ENCODE results near the gene PCDHGC4.
A peak's percentile ranks its signal among the peaks of the same experiment; 100 is the strongest.

The PCDHGC4 gene

DNA sequence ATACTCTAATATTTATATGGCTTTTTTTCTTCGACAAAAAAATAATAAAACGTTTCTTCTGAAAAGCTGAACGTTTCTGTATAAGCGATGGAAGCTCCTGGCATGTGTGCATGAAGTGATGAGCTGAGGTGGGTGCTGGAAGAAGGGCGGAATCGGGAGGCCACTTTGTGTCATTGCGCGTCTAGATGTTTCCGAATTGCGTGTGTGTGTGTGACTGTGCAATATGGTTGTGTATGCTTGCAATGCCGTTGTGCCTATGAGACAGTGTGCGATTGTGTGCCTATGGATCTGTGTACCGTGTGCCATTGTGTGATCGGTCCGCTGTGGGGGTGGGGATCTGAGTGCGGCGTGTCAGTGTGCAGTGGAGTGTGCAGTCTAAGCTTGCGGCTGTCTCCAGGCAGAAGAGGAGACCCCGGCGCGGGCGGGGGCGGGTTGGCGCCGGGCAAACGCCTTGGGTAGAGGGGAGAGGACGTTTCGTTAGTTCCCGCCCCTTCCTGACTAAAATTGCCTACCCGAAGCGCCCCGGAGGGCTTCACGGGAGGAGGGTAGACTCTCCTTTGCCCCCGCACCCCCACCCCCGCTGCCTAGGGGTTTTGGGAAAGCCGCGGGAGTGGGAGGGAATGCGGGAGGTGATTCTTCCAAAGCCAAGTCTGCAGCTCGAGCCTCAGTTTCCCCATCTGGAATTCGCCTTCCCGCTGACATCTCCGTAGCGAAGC lies 28.2 kb downstream of the PCDHGC4 start:
- DNase-seq = no peak

DNA sequence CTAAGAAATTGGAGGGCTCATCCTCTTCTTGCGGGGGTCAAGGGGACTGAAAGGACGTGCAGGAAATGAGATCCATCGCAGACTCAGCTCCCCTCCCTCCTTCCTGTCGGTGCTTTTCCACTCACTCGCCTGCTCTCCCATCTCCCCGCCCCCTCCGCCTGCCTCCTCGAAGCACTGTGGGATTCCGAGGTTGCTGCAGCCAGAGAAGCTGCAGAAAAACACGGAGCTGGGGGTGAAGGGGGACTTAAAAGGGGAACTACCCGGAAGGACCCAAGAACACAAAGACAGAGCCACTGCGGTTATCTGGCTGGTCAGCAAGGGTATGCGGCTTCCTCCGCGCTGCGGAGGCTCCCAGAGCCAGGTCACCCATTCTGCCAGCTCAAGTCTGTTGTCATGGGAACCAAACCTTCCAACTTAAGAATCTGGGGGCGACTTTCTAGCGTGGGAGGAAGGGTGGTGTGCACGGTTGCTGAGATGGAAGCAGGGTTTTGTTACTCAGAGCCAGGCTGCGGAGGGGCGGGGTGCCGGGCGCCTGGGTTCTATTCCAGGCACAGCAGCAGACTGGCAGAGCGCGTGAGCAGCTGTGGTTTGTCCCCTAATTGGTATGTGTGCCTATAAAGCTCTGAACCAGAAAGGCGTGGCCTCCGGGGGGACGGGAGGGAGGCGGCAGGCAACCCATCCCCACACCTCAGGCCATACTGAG lies 28.9 kb downstream of the PCDHGC4 start:
- peak; percentile 71 for DNase-seq

DNA sequence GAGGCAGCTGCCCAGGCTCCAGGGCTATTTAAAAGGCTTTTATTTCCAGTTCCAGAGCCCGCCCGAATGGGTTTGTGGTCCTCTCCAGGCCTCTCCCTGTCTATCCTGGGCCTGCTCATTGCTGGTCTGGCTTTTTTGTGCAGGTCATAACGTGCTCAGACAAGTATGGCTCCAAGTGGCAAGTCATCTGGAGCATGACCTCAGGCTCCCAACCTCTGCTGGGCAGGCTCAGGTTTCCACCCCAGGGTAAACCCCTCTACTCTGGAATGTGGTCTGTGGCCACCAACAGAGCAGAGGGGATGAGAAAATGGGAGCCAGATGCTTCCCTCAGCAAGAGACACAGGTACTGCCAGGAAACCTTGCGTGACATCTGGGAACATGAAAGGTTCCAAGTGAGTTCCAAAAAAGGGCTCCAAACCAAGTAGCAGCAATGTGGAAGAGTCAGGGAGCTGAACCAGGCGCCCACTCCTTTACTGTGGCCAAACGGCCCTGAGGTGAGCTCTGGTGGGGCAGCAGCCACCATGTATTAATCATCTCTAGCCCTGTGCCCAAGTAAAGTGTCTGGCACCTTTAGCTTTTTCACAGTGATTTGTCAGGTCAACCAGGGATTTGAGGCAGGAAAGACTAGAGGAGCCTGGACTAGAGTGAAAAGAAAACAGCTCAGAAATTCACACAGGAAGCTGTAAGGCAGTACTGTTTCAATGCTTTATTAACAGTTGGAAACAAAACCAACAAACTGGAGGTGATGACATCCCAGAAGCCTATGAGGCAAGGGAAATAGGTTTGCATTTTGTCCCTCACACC lies 29.7 kb downstream of the PCDHGC4 start:
- peak; percentile 44 for DNase-seq

DNA sequence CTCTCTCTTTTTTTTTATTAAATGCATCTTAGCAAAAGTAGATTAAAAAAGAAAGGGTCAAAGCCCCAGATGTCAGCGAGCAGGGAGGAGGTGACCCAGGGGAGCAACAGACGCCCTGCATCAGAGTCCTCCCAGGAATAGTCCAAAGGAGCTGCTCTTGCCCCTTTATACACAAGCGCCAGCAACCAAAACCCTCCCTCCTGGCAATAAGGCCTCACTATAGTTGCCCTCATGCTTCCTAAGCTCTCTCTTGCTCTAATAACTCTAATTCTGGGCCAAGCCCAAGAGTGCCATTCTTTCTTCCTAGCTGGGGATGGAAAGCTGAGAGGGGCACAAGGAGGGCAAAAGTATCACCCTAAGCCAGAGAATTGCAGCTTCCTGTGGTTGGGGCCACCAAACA lies 30.3 kb downstream of the PCDHGC4 start:
- DNase-seq = no peak

DNA sequence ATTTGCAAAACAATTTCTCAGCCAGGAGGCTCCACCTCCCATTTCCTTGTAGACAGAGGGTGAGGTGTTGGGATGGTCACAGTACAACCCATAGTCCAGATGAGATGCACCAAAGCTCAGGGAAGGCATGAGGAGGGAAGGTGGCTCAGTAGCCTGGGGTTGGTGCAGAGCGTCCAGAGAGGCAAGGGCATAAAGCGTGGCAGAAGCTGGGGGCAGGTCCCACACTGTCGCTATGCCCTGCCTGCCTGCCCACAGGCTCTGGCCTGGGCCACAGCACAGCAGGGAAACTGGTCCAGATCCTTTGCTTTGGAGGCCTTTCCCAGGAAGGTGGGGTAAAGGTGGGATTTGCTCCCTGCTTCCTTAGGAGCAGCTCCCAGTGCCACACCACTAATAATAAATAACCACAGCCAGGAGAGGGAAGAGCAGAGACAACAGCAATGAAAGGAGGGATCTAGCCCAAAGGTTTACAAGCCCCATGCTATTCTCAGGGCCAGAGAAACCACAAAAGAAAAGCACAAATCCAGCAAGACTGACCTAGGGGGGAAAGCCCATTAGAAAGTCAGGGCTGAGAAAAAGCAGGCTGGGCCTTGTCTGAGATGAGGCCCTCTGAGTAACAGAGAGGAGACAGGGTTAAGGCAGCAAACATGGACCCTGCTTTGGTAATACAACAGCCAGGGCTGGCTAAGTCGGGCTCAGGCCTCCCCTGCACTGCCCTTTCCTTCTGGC lies 31.3 kb downstream of the PCDHGC4 start:
- DNase-seq = no peak

DNA sequence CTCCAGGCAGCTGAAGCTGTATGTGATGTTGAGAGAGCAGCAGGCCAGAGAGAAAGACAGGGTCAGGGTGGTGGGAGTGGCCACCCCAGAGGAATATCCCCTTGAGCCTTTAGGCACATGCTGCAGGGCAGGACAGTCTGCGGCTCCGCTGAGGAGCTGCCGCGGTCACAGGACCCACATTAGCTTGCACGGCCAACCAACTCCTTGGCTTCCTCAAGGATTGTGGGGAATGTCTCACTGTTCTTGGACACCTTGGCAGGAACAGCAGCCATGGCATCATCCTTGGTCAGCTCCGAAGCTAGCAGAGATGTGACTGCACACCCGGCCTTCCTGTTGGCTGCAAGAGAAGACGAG lies 31.8 kb downstream of the PCDHGC4 start:
- no peak for DNase-seq

DNA sequence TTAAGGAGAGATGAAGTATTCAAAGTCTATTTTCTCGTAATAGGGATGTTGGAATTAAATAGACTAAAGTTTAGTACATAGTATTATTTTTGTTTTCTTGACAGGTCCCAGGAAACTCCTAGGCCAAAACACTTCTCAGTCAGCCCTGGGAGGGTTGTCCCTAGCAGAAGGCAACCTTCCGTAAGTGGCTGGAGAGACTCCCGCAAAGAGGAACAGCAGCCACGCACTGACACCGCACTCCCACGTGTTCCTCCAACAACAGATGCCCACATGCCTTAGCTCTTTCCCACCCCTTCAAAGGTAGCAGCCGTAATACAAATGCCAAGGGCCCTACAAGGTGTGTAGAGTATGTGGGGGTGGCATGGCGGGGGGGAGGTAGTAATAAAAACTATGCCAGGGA lies 32.5 kb downstream of the PCDHGC4 start:
- no peak for DNase-seq

DNA sequence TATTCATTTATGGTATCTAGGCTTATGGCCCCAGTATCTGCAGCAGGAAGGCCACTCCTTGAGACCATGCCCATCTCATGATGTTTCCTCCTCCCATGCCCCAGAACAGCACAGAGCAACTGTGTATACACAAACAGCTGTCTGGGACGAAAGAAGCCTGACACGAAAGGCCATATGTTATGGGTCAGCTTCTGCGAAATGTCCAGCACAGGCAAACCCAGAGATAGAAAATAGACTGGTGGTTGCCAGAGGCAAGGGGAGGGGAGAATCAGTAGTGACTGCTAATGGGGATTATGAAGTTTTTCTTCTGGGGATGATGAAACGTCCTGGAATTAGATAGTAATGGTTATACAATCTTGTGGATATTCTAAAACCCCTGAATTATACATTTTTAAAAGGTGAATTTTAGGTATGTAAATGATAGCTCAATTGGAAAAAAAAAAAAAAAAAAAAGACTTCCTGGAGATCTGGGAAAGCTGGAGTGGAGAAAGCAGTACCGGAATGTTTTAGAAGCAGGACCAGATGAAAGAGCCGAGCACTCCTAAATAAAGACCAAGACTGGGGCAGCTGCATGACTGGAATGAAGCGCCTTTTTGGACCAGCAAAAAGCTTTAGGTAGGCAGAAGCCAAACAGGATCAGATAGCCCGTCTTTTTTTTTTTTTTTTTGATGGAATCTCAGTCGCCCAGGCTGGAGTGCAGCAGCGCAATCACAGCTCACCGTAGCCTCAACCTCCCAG lies 33.2 kb downstream of the PCDHGC4 start:
- DNase-seq = no peak

DNA sequence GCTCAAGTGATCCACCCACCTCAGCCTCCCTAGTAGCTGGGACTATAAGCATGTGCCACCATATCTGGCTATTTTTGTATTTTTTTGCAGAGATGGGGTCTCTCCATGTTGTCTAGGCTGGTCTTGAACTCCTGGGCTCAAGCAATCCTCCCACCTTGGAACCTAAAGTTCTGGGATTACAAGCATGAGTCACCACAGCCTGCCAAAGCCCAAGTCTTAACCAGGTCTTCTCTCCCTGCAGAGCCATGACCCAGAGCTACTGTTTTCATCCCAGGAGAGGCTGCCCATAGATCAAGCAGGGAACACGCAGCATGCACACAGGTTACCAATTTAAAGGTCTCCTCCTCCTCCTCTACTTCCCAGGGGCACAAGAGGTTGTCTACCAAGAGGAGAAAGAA lies 33.8 kb downstream of the PCDHGC4 start:
- DNase-seq = no peak

DNA sequence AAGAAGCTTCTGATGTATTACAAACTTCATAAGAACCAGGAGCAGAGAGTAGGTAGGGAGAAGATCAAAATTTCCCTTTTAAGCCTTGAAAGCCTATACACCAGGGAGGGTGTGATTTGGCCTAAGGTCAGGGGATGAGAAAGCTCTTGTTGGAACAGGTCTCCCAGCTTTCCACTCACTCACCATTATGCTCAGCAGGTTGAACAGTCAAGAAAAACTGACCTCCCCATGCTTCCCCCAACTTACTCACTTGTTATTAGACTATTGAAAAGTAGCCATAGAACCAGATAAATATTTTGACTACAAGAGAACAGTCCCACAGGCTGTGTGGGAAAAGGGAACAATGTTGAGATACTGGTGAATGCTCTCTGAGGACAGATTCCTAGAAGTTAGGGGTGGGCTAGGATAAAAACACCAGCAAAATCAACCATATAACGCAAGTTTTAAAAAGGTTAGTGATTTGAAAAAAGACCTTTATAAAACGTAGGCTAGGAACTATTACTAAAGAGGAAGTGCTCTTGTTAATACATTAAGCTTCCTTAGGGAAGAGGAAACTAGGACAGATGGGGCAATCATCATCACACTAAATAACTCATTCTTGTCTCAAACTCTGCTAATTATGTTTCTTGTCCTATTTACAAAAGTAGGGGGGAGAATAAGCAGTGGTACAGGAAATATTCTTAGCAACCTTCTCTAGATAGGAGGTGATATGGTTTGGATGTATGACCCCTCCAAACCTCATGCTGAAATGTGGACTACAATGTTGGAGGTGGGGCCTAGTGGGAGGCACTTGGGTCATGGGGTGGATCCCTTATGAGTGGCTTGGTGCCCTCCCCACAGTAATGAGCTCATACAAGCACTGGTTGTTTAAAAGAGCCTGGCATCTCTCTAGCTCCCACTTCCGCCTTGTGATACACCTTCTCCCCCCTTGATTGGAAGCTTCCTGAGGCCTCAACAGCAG lies 35.1 kb downstream of the PCDHGC4 start:
- DNase-seq = no peak

DNA sequence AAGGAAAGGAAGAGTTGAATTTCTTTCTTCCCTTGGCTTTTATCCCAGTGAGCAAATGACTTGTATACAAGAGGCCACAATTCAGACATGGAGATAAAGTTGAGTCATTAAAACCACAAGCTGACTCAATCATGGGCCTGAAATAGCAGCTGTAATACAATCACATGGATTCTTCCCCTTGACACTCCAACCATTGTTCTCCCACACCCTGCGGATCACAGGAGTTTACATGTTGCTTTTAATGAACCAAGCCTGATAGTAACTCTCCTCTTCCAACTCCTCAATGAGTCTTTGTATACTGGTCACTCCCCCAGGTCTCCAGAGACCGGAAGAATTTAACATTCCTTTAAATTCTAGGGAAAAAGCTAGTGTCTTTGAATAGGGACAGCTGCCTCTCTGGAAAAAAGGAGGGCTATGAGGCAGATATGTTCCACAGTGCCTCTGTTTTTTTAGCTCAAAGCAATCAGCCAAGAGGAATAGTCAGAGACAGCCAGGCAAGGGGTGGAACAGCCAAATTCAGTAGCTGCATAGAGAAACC lies 36.5 kb downstream of the PCDHGC4 start:
- peak; percentile 59 for DNase-seq

DNA sequence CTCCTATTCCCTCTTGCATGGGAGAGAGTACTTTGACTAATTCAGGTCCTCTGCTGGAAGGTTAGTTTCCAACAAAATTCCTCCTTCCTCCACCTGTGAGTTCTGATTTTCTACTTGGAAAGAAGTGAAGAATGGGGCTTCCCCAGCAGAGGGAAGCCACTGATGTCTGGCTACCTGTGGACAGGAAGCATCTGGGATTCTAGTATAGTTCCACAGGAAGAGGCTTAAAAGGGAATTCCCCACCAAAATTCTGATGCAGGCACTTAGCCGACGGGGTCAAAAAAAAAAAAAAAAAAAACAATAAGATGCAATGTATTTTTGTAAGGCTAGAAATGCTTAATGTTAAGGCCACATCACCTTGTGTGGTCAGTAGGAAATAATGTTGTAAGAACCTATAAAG lies 37.5 kb downstream of the PCDHGC4 start:
- no peak for DNase-seq

DNA sequence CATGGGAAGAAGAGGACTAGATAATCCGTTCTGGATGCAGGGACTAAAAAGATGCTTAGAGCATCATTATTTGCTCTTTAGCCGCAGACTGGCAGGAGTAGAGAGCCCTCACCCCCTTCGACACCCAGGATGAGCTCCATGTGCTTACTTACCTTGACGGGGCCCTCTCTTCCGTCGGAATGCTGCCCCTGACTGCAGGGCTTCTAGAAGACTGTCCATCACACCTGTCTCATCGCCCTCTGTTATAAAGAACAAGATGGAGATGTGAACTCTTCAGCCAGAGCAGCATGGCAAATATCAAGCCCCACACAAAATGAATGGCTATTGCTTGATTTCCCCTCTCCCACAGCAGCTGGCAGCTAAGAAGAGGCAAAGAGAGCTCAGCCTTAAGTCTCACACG lies 39.2 kb downstream of the PCDHGC4 start:
- DNase-seq = no peak

DNA sequence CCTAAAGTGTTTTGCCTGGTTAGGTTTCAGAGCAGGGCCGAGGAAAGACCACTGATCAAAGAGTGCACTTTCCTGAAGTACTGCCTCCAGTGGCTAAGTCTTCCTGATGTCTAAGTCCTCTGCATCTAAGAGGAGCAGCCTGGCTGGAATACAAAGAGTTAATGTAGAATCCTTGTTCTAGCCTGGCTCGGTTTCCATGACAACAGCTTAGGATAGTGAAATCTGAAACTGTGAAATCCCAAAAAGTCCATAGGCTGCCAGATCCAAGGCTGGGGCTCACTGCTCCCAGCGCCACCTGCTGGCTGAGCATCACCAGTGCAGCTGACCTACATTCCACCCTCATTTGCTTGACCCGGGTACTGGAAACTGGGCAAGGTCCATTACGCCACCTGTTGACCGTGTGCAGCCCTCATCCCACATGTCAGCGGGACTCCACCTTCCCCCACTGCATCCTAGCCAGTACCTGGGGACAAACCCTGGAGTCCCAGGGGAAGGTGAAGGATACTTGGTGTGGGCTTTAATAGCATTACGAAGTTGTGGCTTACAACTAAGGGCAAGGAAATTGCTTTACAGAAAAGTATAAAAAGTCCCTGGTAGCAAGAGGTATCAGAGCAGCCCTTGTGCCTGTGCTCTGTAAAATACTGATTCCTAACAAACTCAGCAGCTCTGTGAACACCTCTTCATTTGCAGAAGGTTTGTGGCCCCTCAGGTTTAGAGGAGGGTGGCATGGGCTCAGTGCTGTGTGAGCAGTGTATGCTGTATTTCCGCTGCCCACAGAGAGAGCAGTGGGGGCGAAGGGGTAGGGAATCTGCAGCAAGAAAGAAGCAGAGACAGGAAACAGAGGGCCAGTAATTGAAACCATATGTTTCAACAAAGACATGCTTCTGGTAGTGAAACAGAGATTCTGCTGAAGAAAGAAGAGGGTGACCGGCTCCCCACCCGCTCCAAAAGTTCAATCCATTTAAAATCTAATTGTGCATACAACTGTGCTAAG lies 40.1 kb downstream of the PCDHGC4 start:
- DNase-seq = peak; percentile 79

DNA sequence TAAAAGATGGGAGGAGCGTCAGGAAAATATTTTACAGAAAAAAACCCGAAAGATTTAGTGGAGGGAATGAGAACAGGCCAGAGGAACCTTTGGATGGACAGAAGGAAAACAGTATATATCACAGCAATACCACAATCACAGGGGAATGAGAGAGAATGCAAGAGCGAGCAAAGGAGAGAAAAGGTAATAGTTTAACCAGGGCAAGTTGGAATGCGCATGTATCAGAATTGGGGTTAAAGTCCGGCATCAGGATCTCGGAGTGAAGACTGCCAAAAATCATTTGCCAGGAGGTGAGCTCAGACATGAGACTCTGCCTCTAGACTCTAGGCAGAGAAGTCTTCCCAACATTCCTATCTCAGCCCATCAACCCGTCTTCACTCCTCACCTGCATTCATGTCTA lies 40.8 kb downstream of the PCDHGC4 start:
- DNase-seq = no peak

DNA sequence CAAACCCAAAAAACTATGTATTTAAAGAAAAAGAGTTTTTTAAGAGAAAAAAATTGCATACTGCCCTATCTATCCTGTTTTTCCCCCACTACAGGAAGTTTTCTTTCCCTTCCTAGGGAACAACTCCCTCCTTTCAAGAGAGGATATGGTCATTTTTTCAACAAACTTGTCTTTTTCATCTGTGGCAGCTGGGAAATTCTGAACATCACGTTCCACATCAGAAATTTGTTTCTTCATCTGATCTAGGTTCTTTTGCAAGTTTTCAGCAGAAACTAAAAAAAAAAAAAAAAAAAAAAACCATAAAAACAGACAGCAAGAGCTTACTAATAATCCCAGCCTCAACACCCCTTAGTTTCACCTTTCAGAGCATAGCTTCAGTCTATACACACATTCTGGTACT lies 42.6 kb downstream of the PCDHGC4 start:
- no peak for DNase-seq

DNA sequence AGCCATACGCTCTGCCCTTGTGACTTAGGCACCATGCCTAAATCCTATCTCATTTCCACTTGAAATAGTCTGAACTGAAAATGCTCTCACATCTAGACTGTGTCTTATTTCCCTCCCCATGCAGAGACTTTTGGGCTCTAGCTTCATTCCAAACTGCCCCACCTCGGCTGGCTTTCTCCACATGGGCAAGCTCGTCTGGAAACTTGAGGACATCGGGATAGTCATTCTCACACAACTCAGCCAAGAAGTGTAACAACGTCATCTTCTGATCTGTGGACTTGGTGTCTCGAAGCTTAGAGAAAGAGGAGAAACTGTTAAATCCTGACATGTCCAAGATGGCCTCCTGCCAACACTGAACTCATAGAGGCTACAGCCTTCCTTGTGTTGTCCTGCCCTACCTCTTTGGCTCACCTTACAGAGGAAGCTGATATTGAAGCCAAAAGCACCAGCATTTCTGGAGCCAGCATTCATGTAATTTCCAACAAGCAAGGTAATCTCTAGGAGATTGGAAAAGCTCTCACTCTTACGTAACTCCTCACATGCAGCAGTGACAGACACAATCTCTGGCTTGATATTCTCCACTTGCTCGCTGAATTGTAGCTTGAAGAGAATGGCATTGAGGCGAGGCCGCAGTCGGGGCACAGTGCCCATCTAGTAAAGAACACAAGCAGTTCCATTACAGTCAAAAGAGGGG lies 43.6 kb downstream of the PCDHGC4 start:
- DNase-seq = no peak

DNA sequence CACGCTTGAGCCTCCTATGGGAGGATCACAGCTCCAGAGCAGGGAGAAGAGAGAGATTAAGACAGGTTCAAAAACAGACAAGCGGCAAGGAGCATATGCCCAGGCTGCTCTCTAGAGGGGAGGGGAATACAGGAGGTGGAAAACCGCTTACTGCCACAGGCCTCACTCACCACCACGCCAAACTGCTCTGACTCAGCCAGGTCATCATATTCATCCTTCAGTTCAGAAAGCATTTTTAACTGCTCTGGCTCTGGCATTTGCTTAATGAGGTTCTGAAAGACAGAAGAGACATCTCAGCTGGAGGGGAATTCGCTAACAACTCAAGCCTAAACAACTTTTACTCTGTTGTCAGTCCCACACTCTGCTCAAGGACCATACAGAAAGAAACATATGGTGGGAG lies 44.2 kb downstream of the PCDHGC4 start:
- DNase-seq = no peak

DNA sequence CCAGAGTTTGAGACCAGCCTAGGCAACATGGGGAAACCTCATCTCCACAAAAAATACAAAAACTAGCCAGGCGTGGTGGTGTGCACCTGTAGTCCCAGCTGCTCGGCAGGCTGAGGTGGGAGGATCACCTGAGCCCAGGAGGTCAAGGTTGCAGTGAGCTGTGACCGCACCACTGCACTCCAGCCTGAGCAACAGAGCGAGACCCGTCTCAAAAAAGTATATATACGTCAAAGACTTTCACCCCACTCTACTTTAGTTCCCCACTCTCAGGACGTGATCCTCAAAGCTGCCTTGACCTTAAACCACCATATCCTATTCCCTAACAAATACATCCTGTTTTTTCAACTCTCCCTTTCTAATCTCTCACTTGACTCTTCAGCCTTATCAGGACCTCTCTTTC lies 45.0 kb downstream of the PCDHGC4 start:
- DNase-seq = no peak

Measured in T1000 (cell line).